Measurements from ENCODE around the gene MED14. TPM values are rescaled to one million over a fixed set of nuclear protein-coding genes. Genes with fewer than 3 reads are reported as not detected.
"Not testable (repeated sequence)": the region's sequence is repeated elsewhere in the genome, so short reads cannot be mapped to it uniquely, and the experiment has no call there.

MED14 gene
- total RNA-seq = 10 to 100 TPM; 19.6 to 30.8 (median 26.4) TPM

GRCh38 chrX:40735325-40736169, at the start of gene MED14:
MED14 (minus strand) TSS chrX:40735542; CDS start chrX:40735412, 130 bp downstream.
- Mint-ChIP-seq H3K36me3 (ENCODE audit: insufficient read depth) (peaks cover 4% of the 10 kb centered on the region), H3K9me3 (no peaks in the 10 kb centered on the region), H3K4me1 (ENCODE audit: low read depth) (peaks cover 49% of the 10 kb centered on the region), H3K27me3 (ENCODE audit: low read depth) (no peaks in the 10 kb centered on the region), H3K4me3 (peak within 1 kb of the TSS; percentile 87)
- DNase-seq (peak; percentile 94), ATAC-seq (peak; percentile 94 to 95)

DNA sequence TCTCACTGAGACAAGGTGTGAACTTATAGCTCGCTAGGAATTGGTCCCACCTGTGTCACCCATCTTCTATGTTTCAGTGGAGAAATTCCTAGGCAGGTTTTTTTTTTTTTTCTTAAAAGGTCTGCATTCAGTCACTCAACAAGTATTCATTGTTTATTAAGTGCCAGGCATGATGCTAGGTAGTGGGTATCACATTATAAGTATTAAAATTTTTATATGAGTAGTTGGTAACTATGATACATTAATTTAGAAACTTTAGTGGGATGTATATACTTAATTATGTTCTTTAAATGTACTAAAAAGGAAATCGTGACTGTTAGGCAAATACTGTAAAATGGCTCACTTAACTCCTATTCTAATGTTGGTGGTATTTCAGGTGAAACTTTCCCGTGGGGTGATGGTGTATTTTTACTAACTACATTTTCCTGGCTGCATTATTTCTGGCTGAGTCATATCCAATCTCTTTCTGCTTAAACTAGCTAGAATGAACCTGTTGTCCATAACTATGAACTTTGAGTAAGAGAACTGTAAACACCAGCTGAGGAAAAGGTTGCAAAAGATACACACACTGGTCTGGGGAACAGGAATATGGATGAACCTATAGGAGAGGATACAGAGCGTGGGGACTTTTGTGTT, 49.3 kb upstream of the MED14 start:
- H3K9me3 Mint-ChIP-seq = no peaks in the 10 kb centered on the region
- DNase-seq (no peak), ATAC-seq (peak in 1 of 2 donors; percentile 59)

DNA sequence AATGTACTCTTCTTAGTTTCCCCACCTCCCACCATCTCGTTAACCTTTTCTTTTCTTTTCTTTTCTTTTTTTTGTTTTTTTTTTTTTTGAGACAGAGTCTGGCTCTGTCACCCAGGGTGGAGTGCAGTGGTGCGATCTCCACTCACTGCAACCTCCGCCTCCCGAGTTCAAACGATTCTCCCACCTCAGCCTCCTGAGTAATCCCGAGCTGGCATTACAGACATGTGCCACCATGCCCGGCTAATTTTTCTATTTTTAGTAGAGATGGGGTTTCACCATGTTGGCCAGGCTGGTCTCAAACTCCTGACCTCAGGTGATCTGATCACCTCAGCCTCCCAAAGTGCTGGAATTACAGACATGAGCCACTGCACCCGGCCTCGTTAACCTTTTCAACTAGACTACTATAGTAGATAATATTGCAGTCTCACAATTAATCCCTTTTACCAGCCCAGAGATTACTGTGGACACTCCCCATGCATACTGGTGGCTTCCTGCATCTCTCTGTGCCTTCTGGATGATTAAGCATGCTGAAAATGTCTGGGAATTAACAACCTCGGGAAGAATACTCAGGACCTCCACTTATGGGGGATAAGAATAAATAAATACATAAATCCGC, 47.4 kb upstream of the MED14 start:
- not testable (repeated sequence) for H3K36me3 Mint-ChIP-seq (ENCODE audit: insufficient read depth); H3K4me1 Mint-ChIP-seq (ENCODE audit: low read depth); ATAC-seq; H3K27me3 Mint-ChIP-seq (ENCODE audit: low read depth); H3K9me3 Mint-ChIP-seq; H3K4me3 Mint-ChIP-seq; DNase-seq

More for the DNA sequence above, 49.3 kb upstream of the MED14 start:
- Mint-ChIP-seq H3K4me3 (no peak overlapping the region), H3K4me1 (ENCODE audit: low read depth) (peaks cover 6% of the 10 kb centered on the region), H3K36me3 (ENCODE audit: insufficient read depth) (no peaks in the 10 kb centered on the region), H3K27me3 (ENCODE audit: low read depth) (no peaks in the 10 kb centered on the region)

DNA sequence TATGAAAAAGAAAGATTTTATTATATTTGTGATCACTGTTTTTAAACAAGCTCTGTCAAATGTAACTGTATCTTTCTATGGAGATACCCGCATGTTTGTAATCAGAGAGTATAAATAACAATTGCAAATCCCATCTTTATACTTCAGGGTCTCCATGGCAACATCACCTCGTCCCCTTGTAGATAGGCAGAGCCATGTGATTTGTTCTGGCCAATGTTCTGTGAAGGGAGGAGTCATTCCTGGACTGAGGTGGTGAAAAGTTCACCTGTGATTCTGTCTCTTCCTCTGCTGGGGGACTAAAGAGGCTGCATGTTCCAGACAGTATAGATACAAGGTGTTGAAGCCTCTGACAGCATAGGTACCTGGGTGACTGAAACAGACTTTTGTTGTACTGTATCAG, 45.6 kb upstream of the MED14 start:
- no peak overlapping the region for H3K4me3 Mint-ChIP-seq
- H3K9me3 Mint-ChIP-seq = no peaks in the 10 kb centered on the region
- peaks cover 6% of the 10 kb centered on the region for H3K4me1 Mint-ChIP-seq (ENCODE audit: low read depth)
- no peaks in the 10 kb centered on the region for H3K27me3 Mint-ChIP-seq (ENCODE audit: low read depth)
- no peak for ATAC-seq
- no peaks in the 10 kb centered on the region for H3K36me3 Mint-ChIP-seq (ENCODE audit: insufficient read depth)
- no peak for DNase-seq

- Mint-ChIP-seq H3K36me3 (ENCODE audit: insufficient read depth) (no peaks in the 10 kb centered on the region), H3K4me1 (ENCODE audit: low read depth) (peaks cover 6% of the 10 kb centered on the region), H3K9me3 (no peaks in the 10 kb centered on the region), H3K27me3 (ENCODE audit: low read depth) (no peaks in the 10 kb centered on the region), H3K4me3 (no peak overlapping the region)
- no peak for DNase-seq
- no peak for ATAC-seq
Observed at GRCh38 chrX:40780082-40780481, 44.7 kb upstream of the MED14 start.

DNA sequence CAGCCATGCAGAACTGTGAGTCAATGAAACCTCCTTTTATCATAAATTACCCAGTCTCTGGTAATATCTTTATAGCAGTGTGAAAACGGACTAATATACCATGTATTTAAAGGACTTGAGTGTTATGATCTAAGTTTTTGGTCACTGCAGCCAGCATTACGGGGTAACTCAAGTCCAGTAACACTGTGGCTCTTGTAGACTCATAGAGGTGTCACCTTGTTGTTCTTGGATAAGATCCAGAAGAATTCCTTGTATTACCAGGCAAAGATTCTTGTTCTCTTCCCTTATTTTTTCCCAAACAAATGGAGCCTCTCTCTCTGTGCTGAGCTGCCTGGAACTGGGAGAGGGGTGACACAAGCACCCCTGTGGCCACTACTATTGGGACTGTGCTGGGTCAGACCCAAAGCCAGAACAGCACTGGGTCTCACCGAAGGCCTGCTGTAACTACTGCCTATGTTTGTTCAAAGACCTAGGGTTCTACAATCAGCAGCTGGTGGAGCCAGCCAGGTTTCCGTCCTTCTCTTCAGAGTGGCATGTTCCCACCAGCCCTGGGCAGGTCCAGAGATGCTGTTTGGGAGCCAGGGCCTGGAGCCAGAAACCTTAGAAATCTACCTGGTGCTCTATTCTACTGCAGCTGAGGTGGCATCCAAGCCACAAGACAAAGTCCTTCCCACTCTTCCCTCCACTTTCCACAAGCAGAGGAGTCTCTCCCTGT, 43.7 kb upstream of the MED14 start:
- Mint-ChIP-seq H3K27me3 (ENCODE audit: low read depth) (no peaks in the 10 kb centered on the region), H3K36me3 (ENCODE audit: insufficient read depth) (no peaks in the 10 kb centered on the region), H3K4me1 (ENCODE audit: low read depth) (peaks cover under 1% of the 10 kb centered on the region), H3K4me3 (no peak overlapping the region), H3K9me3 (no peaks in the 10 kb centered on the region)
- no peak for DNase-seq
- ATAC-seq = no peak

GRCh38 chrX:40773809-40774208, 38.5 kb upstream of the MED14 start:
- Mint-ChIP-seq H3K36me3 (ENCODE audit: insufficient read depth) (no peaks in the 10 kb centered on the region), H3K27me3 (ENCODE audit: low read depth) (no peaks in the 10 kb centered on the region), H3K9me3 (no peaks in the 10 kb centered on the region), H3K4me3 (no peak overlapping the region), H3K4me1 (ENCODE audit: low read depth) (no peaks in the 10 kb centered on the region)
- ATAC-seq = no peak
- DNase-seq = no peak

- Mint-ChIP-seq H3K4me3 (no peak overlapping the region), H3K27me3 (ENCODE audit: low read depth) (no peaks in the 10 kb centered on the region), H3K36me3 (ENCODE audit: insufficient read depth) (no peaks in the 10 kb centered on the region), H3K4me1 (ENCODE audit: low read depth) (no peaks in the 10 kb centered on the region), H3K9me3 (no peaks in the 10 kb centered on the region)
- ATAC-seq (no peak), DNase-seq (no peak)
Observed at GRCh38 chrX:40773188-40773587, 37.8 kb upstream of the MED14 start.

GRCh38 chrX:40772290-40772689, 36.9 kb upstream of the MED14 start:
- no peaks in the 10 kb centered on the region for H3K4me1 Mint-ChIP-seq (ENCODE audit: low read depth)
- H3K36me3 Mint-ChIP-seq (ENCODE audit: insufficient read depth) = no peaks in the 10 kb centered on the region
- DNase-seq = no peak
- no peaks in the 10 kb centered on the region for H3K9me3 Mint-ChIP-seq
- H3K4me3 Mint-ChIP-seq = no peak overlapping the region
- H3K27me3 Mint-ChIP-seq (ENCODE audit: low read depth) = no peaks in the 10 kb centered on the region
- ATAC-seq = no peak

- Mint-ChIP-seq H3K9me3 (no peaks in the 10 kb centered on the region), H3K27me3 (ENCODE audit: low read depth) (no peaks in the 10 kb centered on the region), H3K4me1 (ENCODE audit: low read depth) (no peaks in the 10 kb centered on the region), H3K36me3 (ENCODE audit: insufficient read depth) (no peaks in the 10 kb centered on the region), H3K4me3 (no peak overlapping the region)
- DNase-seq (no peak), ATAC-seq (no peak)
Observed at GRCh38 chrX:40761762-40762161, 26.4 kb upstream of the MED14 start.

GRCh38 chrX:40759374-40759773, 24.0 kb upstream of the MED14 start:
- no peaks in the 10 kb centered on the region for H3K36me3 Mint-ChIP-seq (ENCODE audit: insufficient read depth)
- H3K4me1 Mint-ChIP-seq (ENCODE audit: low read depth) = no peaks in the 10 kb centered on the region
- no peaks in the 10 kb centered on the region for H3K27me3 Mint-ChIP-seq (ENCODE audit: low read depth)
- ATAC-seq (no peak), DNase-seq (no peak)
- H3K4me3 Mint-ChIP-seq = no peak overlapping the region
- H3K9me3 Mint-ChIP-seq = no peaks in the 10 kb centered on the region

GRCh38 chrX:40757058-40757457, 21.7 kb upstream of the MED14 start:
- H3K27me3 Mint-ChIP-seq (ENCODE audit: low read depth) = no peaks in the 10 kb centered on the region
- H3K4me1 Mint-ChIP-seq (ENCODE audit: low read depth) = no peaks in the 10 kb centered on the region
- no peaks in the 10 kb centered on the region for H3K9me3 Mint-ChIP-seq
- DNase-seq (no peak), ATAC-seq (no peak)
- no peak overlapping the region for H3K4me3 Mint-ChIP-seq
- H3K36me3 Mint-ChIP-seq (ENCODE audit: insufficient read depth) = no peaks in the 10 kb centered on the region

DNA sequence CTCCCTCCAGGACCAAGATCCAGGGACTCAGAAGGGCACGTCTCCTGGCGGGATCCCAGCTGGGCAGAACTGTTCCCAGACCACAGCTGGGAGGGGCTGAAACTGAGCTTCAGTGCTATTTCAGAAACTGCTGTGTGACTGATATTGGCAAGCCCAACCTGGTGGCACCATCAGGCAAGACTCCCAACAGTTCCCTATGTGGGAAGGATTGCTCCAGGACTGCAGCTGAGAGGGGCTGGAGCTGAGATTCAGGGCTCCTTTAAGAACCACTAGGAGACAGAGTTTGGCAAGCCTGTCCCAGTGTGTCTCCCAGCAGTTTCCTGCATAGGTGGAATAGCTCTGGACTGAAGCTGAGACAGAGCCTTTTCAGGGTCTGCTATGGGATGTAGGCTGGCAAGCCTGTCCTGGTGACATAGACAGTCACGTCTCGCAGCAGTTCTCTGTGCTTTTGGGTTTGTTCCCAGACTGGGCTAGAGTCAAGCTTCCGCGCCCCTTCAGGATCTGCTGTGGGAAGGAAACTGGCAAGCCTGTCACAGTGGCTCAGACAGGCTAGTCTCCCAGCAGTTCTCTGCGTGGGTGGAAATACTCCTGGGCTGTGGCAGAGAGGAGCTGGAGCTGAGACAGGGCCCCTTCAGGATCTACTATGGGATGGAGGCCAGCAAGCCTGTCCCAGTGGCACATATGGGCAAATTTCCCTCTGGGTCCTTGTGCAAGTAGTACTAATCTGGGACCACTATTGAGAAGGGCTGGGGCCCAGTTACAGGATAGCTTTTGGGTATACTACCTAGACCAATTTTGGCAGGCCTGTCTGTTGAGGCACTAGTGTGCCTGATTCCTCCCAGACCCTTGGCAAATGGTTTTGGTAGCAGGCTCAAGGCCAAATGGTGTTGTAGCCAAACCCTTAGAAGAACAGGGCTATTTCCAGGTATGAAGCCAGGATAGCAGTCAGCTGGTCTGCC, 20.2 kb upstream of the MED14 start:
- Mint-ChIP-seq H3K4me1 (ENCODE audit: low read depth) (no peaks in the 10 kb centered on the region), H3K9me3 (peaks cover 3% of the 10 kb centered on the region), H3K36me3 (ENCODE audit: insufficient read depth) (no peaks in the 10 kb centered on the region), H3K27me3 (ENCODE audit: low read depth) (no peaks in the 10 kb centered on the region), H3K4me3 (no peak overlapping the region)
- ATAC-seq = no peak
- DNase-seq = no peak

Data from activated T-cell treated with anti-CD3 and anti-CD28 coated beads, Interleukin-2, amount 50 U/mL, for 4 hours (primary cell).